ENCODE data around the gene LPIN1. TPM values are rescaled to one million over a fixed set of nuclear protein-coding genes. Genes with fewer than 3 reads are reported as not detected.
A peak's percentile ranks its signal among the peaks of the same experiment; 100 is the strongest.

LPIN1 gene
- total RNA-seq, 1 experiment from 2014 or later = 139 TPM

- Histone ChIP-seq H3K36me3 (no peaks in the 10 kb centered on the region), H3K4me3 (no peak overlapping the region), H3K9me3 (no peaks in the 10 kb centered on the region), H3K27me3 (no peaks in the 10 kb centered on the region)
- no peak for DNase-seq
These were observed 120.2 kb downstream of the LPIN1 start for GRCh38 chr2:11866358-11867335.

GRCh38 chr2:11867926-11868325, 121.5 kb downstream of the LPIN1 start:
- Histone ChIP-seq H3K4me3 (no peak overlapping the region), H3K36me3 (no peaks in the 10 kb centered on the region), H3K9me3 (no peaks in the 10 kb centered on the region; the same call in 1 of the 2 replicates), H3K27me3 (no peaks in the 10 kb centered on the region)
- peak; percentile 43 for DNase-seq

DNA sequence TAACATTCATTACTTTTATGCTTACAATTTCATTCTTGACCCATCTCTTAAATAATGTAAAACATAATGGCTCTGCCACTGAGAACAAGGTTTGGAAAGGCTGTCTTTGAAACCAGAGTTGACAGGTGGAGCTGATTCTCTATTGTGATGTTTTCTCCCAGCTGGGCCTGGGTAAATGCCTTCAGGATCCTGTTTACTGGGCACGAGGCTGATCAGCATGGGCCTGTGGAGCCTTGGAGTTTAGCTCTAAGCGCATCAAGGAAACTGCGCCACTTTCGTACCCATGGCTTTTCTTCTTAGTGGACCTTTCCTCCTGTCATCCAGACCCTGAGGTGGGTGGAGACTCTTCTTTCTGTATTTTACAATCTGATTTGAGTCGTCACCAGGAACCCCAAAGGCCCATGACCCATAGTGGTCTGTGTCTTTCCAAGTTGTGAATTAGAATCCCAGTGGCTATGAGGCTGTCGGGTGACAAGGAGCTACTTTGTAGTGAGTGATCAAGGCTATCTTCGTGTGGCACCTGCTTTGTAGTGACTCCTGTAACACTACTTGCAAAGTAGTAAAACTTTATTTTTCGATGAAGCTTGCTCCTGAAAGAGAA, 123.1 kb downstream of the LPIN1 start:
- no peaks in the 10 kb centered on the region for H3K36me3 ChIP-seq
- no peak overlapping the region for H3K4me3 ChIP-seq
- no peak for DNase-seq
- H3K9me3 ChIP-seq = no peaks in the 10 kb centered on the region; the same call in 1 of the 2 replicates
- H3K27me3 ChIP-seq = no peaks in the 10 kb centered on the region

DNA sequence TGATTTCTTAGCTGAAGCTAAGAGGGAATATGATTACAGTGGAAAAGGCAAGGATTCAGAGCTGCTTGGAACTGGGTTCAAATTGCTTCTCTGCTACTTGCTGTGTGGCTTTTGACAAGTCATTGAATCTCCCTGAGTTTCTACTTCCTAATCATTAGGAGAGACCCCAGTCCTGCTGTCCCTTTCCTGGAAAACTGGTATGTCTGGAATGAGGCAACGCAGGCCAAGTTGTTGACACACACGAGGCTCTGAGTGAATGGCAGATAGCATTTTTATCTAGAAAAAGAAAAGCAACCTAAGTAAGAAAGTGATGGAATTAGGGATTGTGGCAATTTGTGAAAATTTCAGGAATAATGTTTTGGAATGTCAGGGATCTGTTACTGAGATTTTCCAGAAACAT, 123.6 kb downstream of the LPIN1 start:
- Histone ChIP-seq H3K9me3 (no peaks in the 10 kb centered on the region; the same call in 1 of the 2 replicates), H3K27me3 (no peaks in the 10 kb centered on the region), H3K4me3 (no peak overlapping the region), H3K36me3 (no peaks in the 10 kb centered on the region)
- DNase-seq = no peak

- no peak for DNase-seq
- Histone ChIP-seq H3K9me3 (no peaks in the 10 kb centered on the region; the same call in 1 of the 2 replicates), H3K27me3 (no peaks in the 10 kb centered on the region), H3K4me3 (no peak overlapping the region), H3K36me3 (no peaks in the 10 kb centered on the region)
These were observed 124.2 kb downstream of the LPIN1 start for GRCh38 chr2:11870584-11870983.

- no peak for DNase-seq
- H3K36me3 ChIP-seq = no peaks in the 10 kb centered on the region
- no peaks in the 10 kb centered on the region; the same call in 1 of the 2 replicates for H3K9me3 ChIP-seq
- no peak overlapping the region for H3K4me3 ChIP-seq
- H3K27me3 ChIP-seq = no peaks in the 10 kb centered on the region
These were observed 125.0 kb downstream of the LPIN1 start for GRCh38 chr2:11871421-11871820.

- Histone ChIP-seq H3K27me3 (no peaks in the 10 kb centered on the region), H3K9me3 (no peaks in the 10 kb centered on the region; the same call in 1 of the 2 replicates), H3K36me3 (no peaks in the 10 kb centered on the region), H3K4me3 (no peak overlapping the region)
- DNase-seq = no peak
These were observed 126.0 kb downstream of the LPIN1 start for GRCh38 chr2:11872247-11872947.

- Histone ChIP-seq H3K27me3 (no peaks in the 10 kb centered on the region), H3K4me3 (no peak overlapping the region), H3K36me3 (no peaks in the 10 kb centered on the region), H3K9me3 (no peaks in the 10 kb centered on the region; the same call in 1 of the 2 replicates)
- DNase-seq = no peak
These were observed 126.5 kb downstream of the LPIN1 start for GRCh38 chr2:11872948-11873269.

DNA sequence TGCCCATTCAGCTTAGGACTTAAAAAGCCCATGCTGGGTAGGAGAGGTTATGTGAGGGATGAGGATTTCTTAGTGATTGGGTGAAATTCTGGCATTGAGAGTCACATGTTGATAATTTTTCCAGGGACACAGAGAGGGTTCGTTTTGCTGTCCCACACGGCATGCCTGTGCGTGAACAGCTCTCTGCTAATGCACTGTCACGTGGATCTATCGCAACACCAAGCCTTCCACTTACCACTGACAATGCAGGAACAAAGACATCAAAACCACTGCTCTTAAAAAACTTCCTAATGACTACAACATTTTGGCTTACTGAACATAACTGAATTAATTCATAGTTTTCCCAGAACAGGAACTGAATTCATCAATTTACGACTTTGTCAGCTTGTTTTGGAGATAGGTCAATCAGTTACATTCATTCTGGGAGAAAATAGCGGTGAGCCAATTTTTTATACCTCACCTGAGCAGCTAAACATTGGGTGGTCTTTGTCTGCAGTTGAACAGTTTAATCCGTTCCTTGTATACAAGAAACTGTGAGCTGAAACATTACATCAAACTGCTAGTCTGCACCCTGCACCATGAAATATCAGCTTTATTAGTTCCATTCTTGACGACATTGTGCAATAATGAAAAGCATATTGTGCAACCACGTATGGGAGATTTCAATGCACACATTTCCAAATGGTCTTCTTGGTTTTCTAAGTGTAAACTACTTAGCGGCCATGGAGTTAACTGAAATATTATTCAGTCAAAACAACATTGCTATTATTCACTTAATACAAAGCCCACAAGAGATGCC, 127.1 kb downstream of the LPIN1 start:
- H3K4me3 ChIP-seq = no peak overlapping the region
- no peak for DNase-seq
- H3K9me3 ChIP-seq = no peaks in the 10 kb centered on the region; the same call in 1 of the 2 replicates
- no peaks in the 10 kb centered on the region for H3K27me3 ChIP-seq
- H3K36me3 ChIP-seq = no peaks in the 10 kb centered on the region

- H3K9me3 ChIP-seq = no peaks in the 10 kb centered on the region; the same call in 1 of the 2 replicates
- DNase-seq = no peak
- H3K36me3 ChIP-seq = no peaks in the 10 kb centered on the region
- H3K4me3 ChIP-seq = no peak overlapping the region
- H3K27me3 ChIP-seq = no peaks in the 10 kb centered on the region
These were observed 128.4 kb downstream of the LPIN1 start for GRCh38 chr2:11874861-11875260.

DNA sequence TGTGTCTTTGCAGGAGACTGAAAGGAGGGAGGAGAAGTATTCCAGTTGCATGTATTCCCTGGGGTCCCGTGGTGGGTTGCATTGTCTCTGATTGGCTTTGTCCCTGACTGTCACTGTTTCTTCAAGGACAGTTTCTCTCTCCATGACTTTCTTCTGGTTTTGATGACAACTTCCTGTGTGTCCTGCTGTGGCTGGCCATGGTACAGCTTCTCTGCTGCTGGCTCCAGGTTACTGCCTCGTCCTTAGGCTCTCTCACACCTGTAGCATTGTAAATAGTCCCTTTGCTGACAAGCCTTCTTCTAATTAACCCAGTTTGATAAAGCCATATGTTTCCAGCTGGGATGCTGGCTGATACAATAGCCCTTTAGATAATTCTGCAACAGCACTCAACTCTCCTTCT, 129.0 kb downstream of the LPIN1 start:
- Histone ChIP-seq H3K27me3 (no peaks in the 10 kb centered on the region), H3K4me3 (no peak overlapping the region), H3K36me3 (no peaks in the 10 kb centered on the region), H3K9me3 (no peaks in the 10 kb centered on the region; the same call in 1 of the 2 replicates)
- DNase-seq = no peak

DNA sequence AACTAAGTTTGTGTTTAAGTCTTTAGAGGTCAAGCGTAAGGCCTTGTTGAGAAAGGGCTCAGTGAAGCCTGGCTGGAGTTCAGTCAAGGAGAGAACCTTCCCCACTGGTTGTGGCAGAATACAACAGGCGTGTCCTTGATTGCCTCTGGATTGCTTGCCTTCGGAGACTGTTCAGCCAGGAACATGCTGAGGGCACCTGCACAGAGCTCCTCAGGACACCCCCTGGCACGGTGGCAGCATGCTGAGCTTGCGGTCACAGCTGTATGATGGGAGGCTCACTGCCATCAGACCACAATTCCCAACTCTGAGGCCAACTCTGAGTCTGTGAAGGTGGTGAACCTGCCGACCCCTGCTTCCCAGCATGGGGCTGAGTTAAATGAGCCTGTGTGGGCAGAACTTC, 130.0 kb downstream of the LPIN1 start:
- Histone ChIP-seq H3K4me3 (no peak overlapping the region), H3K36me3 (no peaks in the 10 kb centered on the region), H3K27me3 (no peaks in the 10 kb centered on the region), H3K9me3 (no peaks in the 10 kb centered on the region; the same call in 1 of the 2 replicates)
- DNase-seq = no peak

GRCh38 chr2:11876889-11877288, 130.5 kb downstream of the LPIN1 start:
- no peaks in the 10 kb centered on the region for H3K36me3 ChIP-seq
- peaks cover 3% of the 10 kb centered on the region; the same call in 1 of the 2 replicates for H3K9me3 ChIP-seq
- no peaks in the 10 kb centered on the region for H3K27me3 ChIP-seq
- DNase-seq = no peak
- H3K4me3 ChIP-seq = no peak overlapping the region

All from MG63 (cell line).